PC-9 (cell line): ENCODE measurements around the gene TAS1R3.

Experiments used
- CTCF ChIP-seq: fragments of 200-600 bp; sonication (generic); conservative IDR thresholded peaks from 2 replicates; pipeline ENCODE4 v1.6.1; 2017; ENCODE audit warnings: mixed run types, antibody characterized with exemption, mild to moderate bottlenecking, moderate library complexity
- EZH2 ChIP-seq: fragments of 200-600 bp; sonication (generic); IDR thresholded peaks from 2 replicates; pipeline ENCODE4 v1.8.0; 2017; ENCODE audit warnings: antibody characterized with exemption, low read depth

GRCh38 chr1:1352786-1353388 lies 21.8 kb downstream of the TAS1R3 start:
- TF ChIP-seq CTCF = no peak
- no peak for TF ChIP-seq EZH2
